SK-N-SH (cell line): Measurements from ENCODE around the gene ASIP. TPM values are rescaled to one million over a fixed set of nuclear protein-coding genes. Genes with fewer than 3 reads are reported as not detected.

Source experiments
- CTCF ChIA-PET: fragments of 300-600, 350-600 bp; formaldehyde crosslinking; extraction: SDS; loops from one replicate; lab custom pipeline; 2021; lab: Yijun Ruan, JAX
- POLR2A ChIA-PET: fragments of 350-600 bp; sonication (Branson Sonifier 250); formaldehyde crosslinking; extraction: SDS; loops from one replicate; lab custom pipeline; 2020; ENCODE audit warnings: antibody characterized with exemption, inconsistent platforms; lab: Yijun Ruan, JAX
- DNase-seq: peaks from one replicate; pipeline ENCODE4 v3.0.0; 2012
- H2AFZ ChIP-seq: fragments of 200-600 bp; sonication (generic); 2 replicates; pipeline ENCODE4 v1.8.1; 2016; ENCODE audit warnings: antibody characterized with exemption, mild to moderate bottlenecking, low read depth
- H3F3A ChIP-seq: fragments of 200-600 bp; sonication (generic); replicated peaks from 2 replicates; pipeline ENCODE3; 2016; ENCODE audit warnings: antibody characterized with exemption, mild to moderate bottlenecking; ENCODE audit not compliant: insufficient read depth
- H3K27ac ChIP-seq, 2 experiments: fragments of 200-500 bp in 1 of 2; fragments of 200-600 bp in 1 of 2; sonication (Bioruptor generic) in 1 of 2; sonication (generic), shearing (Covaris generic) in 1 of 2; 2 replicates each; pipeline versions ENCODE4 v1.5.1 to v1.6.1; 2014 to 2016; ENCODE audit warnings: low read depth in 2 of 2, inconsistent platforms in 1 of 2, low read length in 1 of 2, mild to moderate bottlenecking in 1 of 2, mixed read lengths in 1 of 2
- H3K27me3 ChIP-seq: fragments of 200-600 bp; sonication (generic), shearing (Covaris generic); 2 replicates; pipeline ENCODE4 v1.6.1; 2016; ENCODE audit warnings: mixed run types; ENCODE audit not compliant: insufficient read depth
- H3K36me3 ChIP-seq, 2 experiments: fragments of 200-500 bp in 1 of 2; fragments of 200-600 bp in 1 of 2; sonication (Bioruptor generic) in 1 of 2; sonication (generic) in 1 of 2; replicated peaks in 1 of 2; 2 replicates each; pipeline versions ENCODE3 to v1.5.1; 2014 to 2016; ENCODE audit warnings: low read length in 1 of 2, mild to moderate bottlenecking in 1 of 2; ENCODE audit not compliant: insufficient read depth in 2 of 2, control insufficient read depth in 1 of 2
- H3K4me1 ChIP-seq, 2 experiments: fragments of 200-500 bp in 1 of 2; fragments of 200-600 bp in 1 of 2; sonication (Bioruptor generic) in 1 of 2; sonication (generic), shearing (Covaris generic) in 1 of 2; 2 replicates each; pipeline versions ENCODE4 v1.5.1 to v1.6.1; 2014 to 2016; ENCODE audit warnings: low read depth in 1 of 2, low read length in 1 of 2, mixed run types in 1 of 2; ENCODE audit not compliant: insufficient read depth in 2 of 2, control insufficient read depth in 1 of 2
- H3K4me2 ChIP-seq: fragments of 200-600 bp; sonication (generic), shearing (Covaris generic); 2 replicates; pipeline ENCODE4 v1.6.1; 2017; ENCODE audit warnings: mixed run types
- H3K4me3 ChIP-seq, 2 experiments: fragments of 200-500 bp in 1 of 2; fragments of 200-600 bp in 1 of 2; sonication (Bioruptor generic) in 1 of 2; sonication (generic), shearing (Covaris generic) in 1 of 2; 2 replicates each; pipeline versions ENCODE4 v1.5.1 to v1.8.1; 2014 to 2016; ENCODE audit warnings: low read depth in 2 of 2, inconsistent platforms in 1 of 2, low read length in 1 of 2, mild to moderate bottlenecking in 1 of 2, mixed read lengths in 1 of 2, moderate library complexity in 1 of 2
- H3K79me2 ChIP-seq: fragments of 200-600 bp; sonication (generic); 2 replicates; pipeline ENCODE4 v1.8.1; 2017; ENCODE audit warnings: mild to moderate bottlenecking; ENCODE audit not compliant: insufficient read depth
- H3K9ac ChIP-seq: fragments of 200-600 bp; sonication (generic); 2 replicates; pipeline ENCODE4 v1.6.1; 2017; ENCODE audit warnings: mixed run types
- H3K9me2 ChIP-seq: fragments of 200-600 bp; sonication (generic); 2 replicates; pipeline ENCODE4 v1.6.1; 2017; ENCODE audit warnings: mixed run types
- H3K9me3 ChIP-seq: fragments of 200-600 bp; sonication (generic); 2 replicates; pipeline ENCODE4 v1.6.1; 2017; ENCODE audit warnings: mixed run types, mild to moderate bottlenecking, moderate library complexity
- H4K20me1 ChIP-seq: fragments of 200-600 bp; sonication (generic); 2 replicates; pipeline ENCODE4 v1.6.1; 2017; ENCODE audit warnings: mild to moderate bottlenecking, mixed run types; ENCODE audit not compliant: insufficient read depth
- ELF1 ChIP-seq: IDR thresholded peaks from 2 replicates; pipeline ENCODE4 v1.4.0; 2012
- EP300 ChIP-seq, 2 experiments: IDR thresholded peaks; 2 replicates each; pipeline versions ENCODE4 v1.4.0 to v1.6.1; 2012; ENCODE audit warnings: borderline replicate concordance in 1 of 2, low read depth in 1 of 2, low read length in 1 of 2
- FOSL2 ChIP-seq: IDR thresholded peaks from 2 replicates; pipeline ENCODE4 v1.4.0; 2012; ENCODE audit warnings: low read depth, mild to moderate bottlenecking, moderate library complexity, borderline replicate concordance
- GABPA ChIP-seq: IDR thresholded peaks from 2 replicates; pipeline ENCODE4 v1.4.0; 2012; ENCODE audit warnings: low read depth, mild to moderate bottlenecking
- MEF2A ChIP-seq: IDR thresholded peaks from 2 replicates; pipeline ENCODE4 v1.4.0; 2012; ENCODE audit warnings: low read depth, borderline replicate concordance
- NFIC ChIP-seq: IDR thresholded peaks from 2 replicates; pipeline ENCODE4 v1.4.0; 2012; ENCODE audit warnings: borderline replicate concordance
- PBX3 ChIP-seq: IDR thresholded peaks from 2 replicates; pipeline ENCODE4; 2012
- RCOR1 ChIP-seq: fragments of 150-350 bp; IDR thresholded peaks from 2 replicates; pipeline ENCODE4 v1.6.1; 2017; ENCODE audit warnings: antibody characterized with exemption, low read length
- REST ChIP-seq: IDR thresholded peaks from 2 replicates; pipeline ENCODE4 v1.6.1; 2012; ENCODE audit warnings: mild to moderate bottlenecking, low read depth, low read length, moderate library complexity
- RFX5 ChIP-seq: IDR thresholded peaks from 2 replicates; pipeline ENCODE4 v1.6.1; 2012; ENCODE audit warnings: mild to moderate bottlenecking, improper control_type of control experiment, low read length
- SIN3A ChIP-seq: IDR thresholded peaks from 2 replicates; pipeline ENCODE4 v1.6.1; 2012; ENCODE audit warnings: low read depth, mild to moderate bottlenecking, low read length, moderate library complexity, borderline replicate concordance
- SMC3 ChIP-seq: IDR thresholded peaks from 2 replicates; pipeline ENCODE4 v1.6.1; 2012; ENCODE audit warnings: low read depth, low read length, improper control_type of control experiment
- TAF1 ChIP-seq: IDR thresholded peaks from 2 replicates; pipeline ENCODE4 v1.6.1; 2012; ENCODE audit warnings: low read depth, mild to moderate bottlenecking, low read length, moderate library complexity, borderline replicate concordance
- TCF12 ChIP-seq: IDR thresholded peaks from 2 replicates; pipeline ENCODE4 v1.4.0; 2012
- USF2 ChIP-seq: fragments of 150-350 bp; IDR thresholded peaks from 2 replicates; pipeline ENCODE4 v1.6.1; 2017; ENCODE audit warnings: antibody characterized with exemption, low read length, low read depth, borderline replicate concordance
- WGBS: methylation state at CpG from one replicate; pipeline ENCODE4 v1.1.6; 2017; ENCODE audit warnings: low lambda C conversion rate; 5-methylcytosine and 5-hydroxymethylcytosine counted together
- polyA plus RNA-seq, 3 experiments: library from polyadenylated mRNA; depleted of rRNA; stranded (reverse); fragments of >200 nt; gene quantifications; 2 replicates each; pipeline ENCODE4 v1.2.3, GENCODE V29; 2012

The ASIP gene
- polyA plus RNA-seq, 1 of the 3 experiments (the other 2 are of a cell fraction) = 0.15 TPM

GRCh38 chr20:34294563-34294962 is 53.3 kb downstream of the ASIP start (continued):
- no peak for TF ChIP-seq NFIC
- TF ChIP-seq PBX3 = no peak
- TF ChIP-seq TCF12 = no peak

- H3K4me2 ChIP-seq = no peak overlapping the region
- no peaks in the 10 kb centered on the region for H3K9me3 ChIP-seq
- H3K27ac ChIP-seq = no peak overlapping the region
- ChIA-PET CTCF (interaction anchor here (0.8 to 2.6 kb wide), 3 partner anchors 17 to 105 kb away, joined by 3 to 12 read pairs (median 8); no protein-coding TSS in a partner anchor), POLR2A (no interaction called here)
- DNase-seq = no peak
- H3K36me3 ChIP-seq = peaks cover 12 to 49% of the 10 kb centered on the region in 2 experiments
- TF ChIP-seq SMC3 (no peak), ELF1 (no peak), MEF2A (no peak), TAF1 (no peak), NFIC (no peak), PBX3 (no peak), RFX5 (no peak), FOSL2 (no peak), REST (no peak), RCOR1 (no peak), SIN3A (no peak), GABPA (no peak), EP300 (IDR thresholded peaks at IDR 0.05; ENCODE audit: borderline replicate concordance in 1 of 2, low read depth in 1 of 2, low read length in 1 of 2) (no peak), USF2 (no peak)
- peaks cover 42% of the 10 kb centered on the region for H3K79me2 ChIP-seq
- H3K9ac ChIP-seq = no peak overlapping the region
- no peak overlapping the region for H3K4me3 ChIP-seq
- H4K20me1 ChIP-seq = 0 out of 2 replicates have a peak, but pooled peaks cover 12% of the 10 kb centered on the region
- WGBS = 95% methylated on average over 16 of the region's 24 CpGs
- no peaks in the 10 kb centered on the region for H3K9me2 ChIP-seq
- no peak overlapping the region for H2AFZ ChIP-seq
- H3F3A ChIP-seq = no peaks in the 10 kb centered on the region
- no peaks in the 10 kb centered on the region for H3K27me3 ChIP-seq
- H3K4me1 ChIP-seq = peaks cover 0 to 1% of the 10 kb centered on the region in 2 experiments; a peak in 1 of 4 replicates
Observed at GRCh38 chr20:34295284-34295683, 54.1 kb downstream of the ASIP start.
